ENCODE results near the gene OLFM1. TPM values are rescaled to one million over a fixed set of nuclear protein-coding genes. Genes with fewer than 3 reads are reported as not detected.
A peak's percentile ranks its signal among the peaks of the same experiment; 100 is the strongest.

OLFM1 gene
- total RNA-seq, 2 donors from 2014 or later, result 11.0 to 23.2 TPM

DNA sequence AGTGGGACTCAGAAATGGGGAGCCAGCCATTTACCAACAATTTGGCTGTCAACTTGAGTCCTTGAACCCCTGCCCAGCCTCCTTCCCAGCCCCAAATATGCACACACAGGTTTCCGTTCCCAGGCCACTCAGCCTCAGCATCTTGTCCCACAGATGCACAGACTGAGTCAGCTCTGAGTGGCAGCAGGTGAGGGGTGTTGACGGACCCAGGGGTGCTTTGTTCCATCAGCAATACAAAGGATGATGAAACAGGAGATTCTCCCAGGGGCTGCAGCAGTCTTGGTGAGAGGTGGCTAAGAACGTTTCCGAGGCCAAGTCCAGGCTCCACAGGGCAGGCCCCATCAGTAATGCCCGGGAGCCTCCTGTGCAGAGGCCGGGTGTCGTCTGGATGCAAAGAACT, 4.9 kb upstream of the OLFM1 start:
- Histone ChIP-seq H3K27me3 (ENCODE audit: control insufficient read depth, insufficient read depth, low read length, poor library complexity, severe bottlenecking) (peaks cover 14% of the 10 kb centered on the region), H3K4me3 (ENCODE audit: low read length) (no peak overlapping the region), H3K9ac (ENCODE audit: extremely low read depth, low read length, poor library complexity, severe bottlenecking) (no peak overlapping the region), H3K4me1 (ENCODE audit: control insufficient read depth, insufficient read depth, low read length) (peaks cover 3% of the 10 kb centered on the region), H3K36me3 (ENCODE audit: control insufficient read depth, insufficient read depth, low read length) (no peaks in the 10 kb centered on the region), H3K27ac (ENCODE audit: low read depth, low read length) (no peak overlapping the region), H3K9me3 (ENCODE audit: control insufficient read depth, low read length) (no peaks in the 10 kb centered on the region)
- WGBS, 2 experiments (ENCODE audit: insufficient coverage in 1 of 2, insufficient read length in 1 of 2), result 86 to 97% methylated on average over 3 to 7 of the region's 7 CpGs
- Mint-ChIP-seq H3K9me3 (no peaks in the 10 kb centered on the region), H3K27ac (no peak overlapping the region), H3K4me3 (no peak overlapping the region), H3K4me1 (peaks cover 8% of the 10 kb centered on the region), H3K36me3 (ENCODE audit: low read depth) (no peaks in the 10 kb centered on the region), H3K27me3 (ENCODE audit: insufficient read depth) (peaks cover 35% of the 10 kb centered on the region)
- DNase-seq, result no peak
- TF ChIP-seq, protein P1, sequence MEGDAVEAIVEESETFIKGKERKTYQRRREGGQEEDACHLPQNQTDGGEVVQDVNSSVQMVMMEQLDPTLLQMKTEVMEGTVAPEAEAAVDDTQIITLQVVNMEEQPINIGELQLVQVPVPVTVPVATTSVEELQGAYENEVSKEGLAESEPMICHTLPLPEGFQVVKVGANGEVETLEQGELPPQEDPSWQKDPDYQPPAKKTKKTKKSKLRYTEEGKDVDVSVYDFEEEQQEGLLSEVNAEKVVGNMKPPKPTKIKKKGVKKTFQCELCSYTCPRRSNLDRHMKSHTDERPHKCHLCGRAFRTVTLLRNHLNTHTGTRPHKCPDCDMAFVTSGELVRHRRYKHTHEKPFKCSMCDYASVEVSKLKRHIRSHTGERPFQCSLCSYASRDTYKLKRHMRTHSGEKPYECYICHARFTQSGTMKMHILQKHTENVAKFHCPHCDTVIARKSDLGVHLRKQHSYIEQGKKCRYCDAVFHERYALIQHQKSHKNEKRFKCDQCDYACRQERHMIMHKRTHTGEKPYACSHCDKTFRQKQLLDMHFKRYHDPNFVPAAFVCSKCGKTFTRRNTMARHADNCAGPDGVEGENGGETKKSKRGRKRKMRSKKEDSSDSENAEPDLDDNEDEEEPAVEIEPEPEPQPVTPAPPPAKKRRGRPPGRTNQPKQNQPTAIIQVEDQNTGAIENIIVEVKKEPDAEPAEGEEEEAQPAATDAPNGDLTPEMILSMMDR (conservative IDR thresholded peaks at IDR 0.05), result no peak

DNA sequence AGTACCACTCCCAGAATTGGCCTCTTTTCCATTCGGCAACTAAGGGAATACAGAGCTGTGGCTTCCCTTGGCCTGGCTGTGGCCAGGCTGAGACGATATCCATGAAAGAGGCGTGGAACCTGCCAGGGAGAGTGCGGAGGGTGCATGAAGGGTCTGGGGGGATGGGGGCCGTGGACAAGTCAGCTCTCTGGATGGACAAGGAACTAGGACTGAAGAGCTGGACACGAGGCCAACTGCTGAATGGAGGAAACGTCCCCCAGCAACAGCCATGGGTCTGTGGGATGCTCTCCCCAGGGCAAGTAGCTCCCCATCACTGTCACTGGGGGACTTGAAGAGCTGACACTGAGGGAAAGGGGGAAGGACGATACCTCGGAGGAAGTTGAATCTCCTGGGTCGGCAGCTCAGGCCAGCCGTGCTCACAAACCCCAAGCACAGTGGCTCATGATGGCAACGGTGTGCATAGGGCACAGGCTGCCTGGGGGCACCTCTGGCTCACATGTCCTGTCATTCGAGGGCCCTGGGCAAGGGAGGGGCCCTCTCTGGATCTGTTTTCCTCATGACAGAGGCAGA, 4.1 kb upstream of the OLFM1 start:
- TF ChIP-seq, protein P1 (conservative IDR thresholded peaks at IDR 0.05), result no peak
- no peak for DNase-seq
- Histone ChIP-seq H3K27me3 (ENCODE audit: control insufficient read depth, insufficient read depth, low read length, poor library complexity, severe bottlenecking) (peaks cover 15% of the 10 kb centered on the region), H3K36me3 (ENCODE audit: control insufficient read depth, insufficient read depth, low read length) (no peaks in the 10 kb centered on the region), H3K9ac (ENCODE audit: extremely low read depth, low read length, poor library complexity, severe bottlenecking) (no peak overlapping the region), H3K27ac (ENCODE audit: low read depth, low read length) (no peak overlapping the region), H3K9me3 (ENCODE audit: control insufficient read depth, low read length) (no peaks in the 10 kb centered on the region), H3K4me1 (ENCODE audit: control insufficient read depth, insufficient read depth, low read length) (peaks cover 3% of the 10 kb centered on the region), H3K4me3 (ENCODE audit: low read length) (no peak overlapping the region)
- Mint-ChIP-seq H3K27me3 (ENCODE audit: insufficient read depth) (peaks cover 34% of the 10 kb centered on the region), H3K4me3 (no peak overlapping the region), H3K4me1 (peaks cover 8% of the 10 kb centered on the region), H3K36me3 (ENCODE audit: low read depth) (no peaks in the 10 kb centered on the region), H3K9me3 (no peaks in the 10 kb centered on the region), H3K27ac (peak overlapping the region; percentile 69)
- WGBS, 2 experiments (ENCODE audit: insufficient coverage in 1 of 2, insufficient read length in 1 of 2), result 89 to 91% methylated on average over 10 to 13 of the region's 13 CpGs

DNA sequence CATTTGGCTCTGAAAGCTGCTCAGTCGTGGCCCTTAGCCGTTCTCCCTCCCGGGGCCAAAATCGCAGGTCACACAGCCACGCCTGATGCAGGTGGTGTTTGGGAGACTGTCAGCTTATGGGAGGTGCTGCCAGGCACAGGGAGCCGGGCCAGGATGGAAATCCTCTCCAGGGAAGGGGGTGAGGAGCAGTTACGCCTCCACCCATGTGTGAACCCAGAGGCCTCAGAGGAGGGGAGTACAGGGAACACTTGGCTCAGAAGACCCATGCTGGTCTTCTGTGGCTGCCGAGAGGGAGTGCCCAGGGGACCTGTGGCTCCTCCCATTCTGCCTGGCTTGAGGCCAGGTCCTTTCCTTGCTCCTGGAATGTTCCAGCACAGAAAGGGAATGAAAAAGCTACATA, 3.6 kb upstream of the OLFM1 start:
- Histone ChIP-seq H3K9me3 (ENCODE audit: control insufficient read depth, low read length) (no peaks in the 10 kb centered on the region), H3K36me3 (ENCODE audit: control insufficient read depth, insufficient read depth, low read length) (no peaks in the 10 kb centered on the region), H3K9ac (ENCODE audit: extremely low read depth, low read length, poor library complexity, severe bottlenecking) (no peak overlapping the region), H3K4me1 (ENCODE audit: control insufficient read depth, insufficient read depth, low read length) (peaks cover 3% of the 10 kb centered on the region), H3K27me3 (ENCODE audit: control insufficient read depth, insufficient read depth, low read length, poor library complexity, severe bottlenecking) (peaks cover 20% of the 10 kb centered on the region), H3K4me3 (ENCODE audit: low read length) (no peak overlapping the region), H3K27ac (ENCODE audit: low read depth, low read length) (no peak overlapping the region)
- Mint-ChIP-seq H3K4me3 (no peak overlapping the region), H3K4me1 (peaks cover 8% of the 10 kb centered on the region), H3K27ac (no peak overlapping the region), H3K36me3 (ENCODE audit: low read depth) (no peaks in the 10 kb centered on the region), H3K9me3 (no peaks in the 10 kb centered on the region), H3K27me3 (ENCODE audit: insufficient read depth) (peaks cover 38% of the 10 kb centered on the region)
- 81 to 82% methylated on average over 6 to 8 of the region's 8 CpGs for WGBS, 2 experiments (ENCODE audit: insufficient coverage in 1 of 2, insufficient read length in 1 of 2)
- DNase-seq, result no peak
- TF ChIP-seq, protein P1 (conservative IDR thresholded peaks at IDR 0.05), result no peak
